ENCODE data around the gene QPRT. TPM values are rescaled to one million over a fixed set of nuclear protein-coding genes. Genes with fewer than 3 reads are reported as not detected.

QPRT gene
- total and polyA plus RNA-seq, 2 of the 13 experiments (the other 11 are each of a cell fraction or from before 2014, with no cell fraction given), result 130 to 218 TPM

DNA sequence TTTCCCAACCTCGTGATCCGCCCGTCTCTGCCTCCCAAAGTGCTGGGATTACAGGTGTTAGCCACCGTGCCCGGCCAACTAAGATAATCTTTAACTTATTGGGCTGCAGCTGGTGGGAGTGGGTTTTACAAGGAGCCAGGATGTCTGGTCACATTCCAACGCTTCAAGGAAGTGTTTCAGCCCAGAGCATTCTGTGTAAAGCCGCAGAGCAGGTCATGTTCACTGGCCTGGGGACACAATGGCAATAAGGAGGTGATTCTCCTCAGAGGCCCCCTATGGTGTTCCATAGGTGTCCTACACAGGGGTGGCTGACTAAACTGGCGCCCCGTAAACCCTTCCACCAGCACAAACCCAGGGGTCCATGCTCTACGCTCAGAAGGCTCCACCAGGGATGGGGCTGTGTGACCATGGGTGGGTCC is 1.2 kb downstream of the QPRT start (continued):
- TF ChIP-seq, protein P1, sequence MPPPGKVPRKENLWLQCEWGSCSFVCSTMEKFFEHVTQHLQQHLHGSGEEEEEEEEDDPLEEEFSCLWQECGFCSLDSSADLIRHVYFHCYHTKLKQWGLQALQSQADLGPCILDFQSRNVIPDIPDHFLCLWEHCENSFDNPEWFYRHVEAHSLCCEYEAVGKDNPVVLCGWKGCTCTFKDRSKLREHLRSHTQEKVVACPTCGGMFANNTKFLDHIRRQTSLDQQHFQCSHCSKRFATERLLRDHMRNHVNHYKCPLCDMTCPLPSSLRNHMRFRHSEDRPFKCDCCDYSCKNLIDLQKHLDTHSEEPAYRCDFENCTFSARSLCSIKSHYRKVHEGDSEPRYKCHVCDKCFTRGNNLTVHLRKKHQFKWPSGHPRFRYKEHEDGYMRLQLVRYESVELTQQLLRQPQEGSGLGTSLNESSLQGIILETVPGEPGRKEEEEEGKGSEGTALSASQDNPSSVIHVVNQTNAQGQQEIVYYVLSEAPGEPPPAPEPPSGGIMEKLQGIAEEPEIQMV (CRISPR knock-in tag; IDR thresholded peaks at IDR 0.05; ENCODE audit: low read depth), result no peak
- TF ChIP-seq HOXA3 (CRISPR knock-in tag; IDR thresholded peaks at IDR 0.05) (0 out of 2 replicates have a peak, but pooled peaks have one; percentile 37), PITX1 (CRISPR knock-in tag; IDR thresholded peaks at IDR 0.05) (peak; percentile 53), ZNF614 (CRISPR knock-in tag; IDR thresholded peaks at IDR 0.05; ENCODE audit: borderline replicate concordance) (0 out of 2 replicates have a peak, but pooled peaks have one; percentile 15), HDAC2 (CRISPR knock-in tag; IDR thresholded peaks at IDR 0.05) (peak; percentile 28; the same call in 1 of the 2 replicates), HOXA5 (CRISPR knock-in tag; IDR thresholded peaks at IDR 0.05) (0 out of 2 replicates have a peak, but pooled peaks have one; percentile 29), NFE2L2 (IDR thresholded peaks at IDR 0.05; ENCODE audit: low read length) (no peak), KDM6A (CRISPR knock-in tag; IDR thresholded peaks at IDR 0.05; ENCODE audit: low read depth) (no peak), SMC3 (IDR thresholded peaks at IDR 0.05; ENCODE audit: low read length) (no peak), WIZ (CRISPR knock-in tag; IDR thresholded peaks at IDR 0.05) (no peak), RFX5 (IDR thresholded peaks at IDR 0.05; ENCODE audit: low read depth, low read length) (no peak), KLF15 (CRISPR knock-in tag; IDR thresholded peaks at IDR 0.05; ENCODE audit: borderline replicate concordance) (peak; percentile 39; the same call in 1 of the 2 replicates), SOX6 (IDR thresholded peaks at IDR 0.05) (no peak), SOX6 (CRISPR knock-in tag; IDR thresholded peaks at IDR 0.05) (peak; percentile 20; the same call in 1 of the 2 replicates), ATF7 (IDR thresholded peaks at IDR 0.05) (no peak), ATF7 (CRISPR knock-in tag; IDR thresholded peaks at IDR 0.05) (0 out of 2 replicates have a peak, but pooled peaks have one; percentile 34), NFATC3 (CRISPR knock-in tag; IDR thresholded peaks at IDR 0.05) (0 out of 2 replicates have a peak, but pooled peaks have one; percentile 35), SP4 (CRISPR knock-in tag; IDR thresholded peaks at IDR 0.05) (peak; percentile 48; the same call in 1 of the 2 replicates), GLI4 (CRISPR knock-in tag; IDR thresholded peaks at IDR 0.05; ENCODE audit: borderline replicate concordance) (0 out of 2 replicates have a peak, but pooled peaks have one; percentile 66), SATB2 (CRISPR knock-in tag; IDR thresholded peaks at IDR 0.05) (no peak)
- TF ChIP-seq, protein P2, sequence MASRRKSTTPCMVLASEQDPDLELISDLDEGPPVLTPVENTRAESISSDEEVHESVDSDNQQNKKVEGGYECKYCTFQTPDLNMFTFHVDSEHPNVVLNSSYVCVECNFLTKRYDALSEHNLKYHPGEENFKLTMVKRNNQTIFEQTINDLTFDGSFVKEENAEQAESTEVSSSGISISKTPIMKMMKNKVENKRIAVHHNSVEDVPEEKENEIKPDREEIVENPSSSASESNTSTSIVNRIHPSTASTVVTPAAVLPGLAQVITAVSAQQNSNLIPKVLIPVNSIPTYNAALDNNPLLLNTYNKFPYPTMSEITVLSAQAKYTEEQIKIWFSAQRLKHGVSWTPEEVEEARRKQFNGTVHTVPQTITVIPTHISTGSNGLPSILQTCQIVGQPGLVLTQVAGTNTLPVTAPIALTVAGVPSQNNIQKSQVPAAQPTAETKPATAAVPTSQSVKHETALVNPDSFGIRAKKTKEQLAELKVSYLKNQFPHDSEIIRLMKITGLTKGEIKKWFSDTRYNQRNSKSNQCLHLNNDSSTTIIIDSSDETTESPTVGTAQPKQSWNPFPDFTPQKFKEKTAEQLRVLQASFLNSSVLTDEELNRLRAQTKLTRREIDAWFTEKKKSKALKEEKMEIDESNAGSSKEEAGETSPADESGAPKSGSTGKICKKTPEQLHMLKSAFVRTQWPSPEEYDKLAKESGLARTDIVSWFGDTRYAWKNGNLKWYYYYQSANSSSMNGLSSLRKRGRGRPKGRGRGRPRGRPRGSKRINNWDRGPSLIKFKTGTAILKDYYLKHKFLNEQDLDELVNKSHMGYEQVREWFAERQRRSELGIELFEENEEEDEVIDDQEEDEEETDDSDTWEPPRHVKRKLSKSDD (CRISPR knock-in tag; IDR thresholded peaks at IDR 0.05; ENCODE audit: low read depth), result peak; percentile 79; the same call in 1 of the 2 replicates
- TF ChIP-seq, protein P3, sequence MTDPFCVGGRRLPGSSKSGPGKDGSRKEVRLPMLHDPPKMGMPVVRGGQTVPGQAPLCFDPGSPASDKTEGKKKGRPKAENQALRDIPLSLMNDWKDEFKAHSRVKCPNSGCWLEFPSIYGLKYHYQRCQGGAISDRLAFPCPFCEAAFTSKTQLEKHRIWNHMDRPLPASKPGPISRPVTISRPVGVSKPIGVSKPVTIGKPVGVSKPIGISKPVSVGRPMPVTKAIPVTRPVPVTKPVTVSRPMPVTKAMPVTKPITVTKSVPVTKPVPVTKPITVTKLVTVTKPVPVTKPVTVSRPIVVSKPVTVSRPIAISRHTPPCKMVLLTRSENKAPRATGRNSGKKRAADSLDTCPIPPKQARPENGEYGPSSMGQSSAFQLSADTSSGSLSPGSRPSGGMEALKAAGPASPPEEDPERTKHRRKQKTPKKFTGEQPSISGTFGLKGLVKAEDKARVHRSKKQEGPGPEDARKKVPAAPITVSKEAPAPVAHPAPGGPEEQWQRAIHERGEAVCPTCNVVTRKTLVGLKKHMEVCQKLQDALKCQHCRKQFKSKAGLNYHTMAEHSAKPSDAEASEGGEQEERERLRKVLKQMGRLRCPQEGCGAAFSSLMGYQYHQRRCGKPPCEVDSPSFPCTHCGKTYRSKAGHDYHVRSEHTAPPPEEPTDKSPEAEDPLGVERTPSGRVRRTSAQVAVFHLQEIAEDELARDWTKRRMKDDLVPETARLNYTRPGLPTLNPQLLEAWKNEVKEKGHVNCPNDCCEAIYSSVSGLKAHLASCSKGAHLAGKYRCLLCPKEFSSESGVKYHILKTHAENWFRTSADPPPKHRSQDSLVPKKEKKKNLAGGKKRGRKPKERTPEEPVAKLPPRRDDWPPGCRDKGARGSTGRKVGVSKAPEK (CRISPR knock-in tag; IDR thresholded peaks at IDR 0.05; ENCODE audit: borderline replicate concordance), result 0 out of 2 replicates have a peak, but pooled peaks have one; percentile 43
